GM23338 (cell line): ENCODE measurements around the gene RNF26.

Experiments
- CREB1 ChIP-seq: fragments of 250-450 bp; sonication (Bioruptor Pico); IDR thresholded peaks from 2 replicates; pipeline ENCODE4 v1.5.0; 2020; ENCODE audit warnings: low read depth, mild to moderate bottlenecking, moderate library complexity
- CTCF ChIP-seq, 2 experiments: fragments of 200-600 bp in 1 of 2; sonication (generic) in 1 of 2; conservative IDR thresholded peaks; 2 replicates each; pipeline versions ENCODE4 v1.5.1 to v1.6.1; 2016 to 2017; ENCODE audit warnings: antibody characterized with exemption in 2 of 2, low read depth in 2 of 2, mild to moderate bottlenecking in 2 of 2, moderate library complexity in 1 of 2
- EZH2phosphoT487 ChIP-seq: fragments of 200-600 bp; sonication (generic); IDR thresholded peaks from one replicate; pipeline ENCODE4 v1.8.1; 2018; ENCODE audit warnings: antibody characterized with exemption; ENCODE audit not compliant: unreplicated experiment
- POLR2AphosphoS5 ChIP-seq: IDR thresholded peaks from 2 replicates; pipeline ENCODE4 v1.6.1; 2016; ENCODE audit warnings: antibody characterized with exemption, low read depth
- STAT1 ChIP-seq: IDR thresholded peaks from one replicate; pipeline ENCODE4 v1.6.1; 2016; ENCODE audit warnings: antibody characterized with exemption; ENCODE audit not compliant: unreplicated experiment

GRCh38 chr11:119316729-119317591, 17.4 kb upstream of the RNF26 start, which contains the start of gene MCAM:
- TF ChIP-seq CTCF (conservative IDR thresholded peaks at IDR 0.05; ENCODE audit: low read depth in 2 of 2) (no peak), POLR2AphosphoS5 (peak; percentile 88), CREB1 (CRISPR knock-in tag) (0 out of 2 replicates have a peak, but pooled peaks have one; percentile 39), EZH2phosphoT487 (no peak), STAT1 (no peak)
